Measurements from ENCODE around the gene INTS15. TPM values are rescaled to one million over a fixed set of nuclear protein-coding genes. Genes with fewer than 3 reads are reported as not detected.

Gene INTS15
- polyA plus RNA-seq, 1 donor (not counting 4 experiments of a cell fraction or from before 2014, with no cell fraction given): 11.9 TPM

DNA sequence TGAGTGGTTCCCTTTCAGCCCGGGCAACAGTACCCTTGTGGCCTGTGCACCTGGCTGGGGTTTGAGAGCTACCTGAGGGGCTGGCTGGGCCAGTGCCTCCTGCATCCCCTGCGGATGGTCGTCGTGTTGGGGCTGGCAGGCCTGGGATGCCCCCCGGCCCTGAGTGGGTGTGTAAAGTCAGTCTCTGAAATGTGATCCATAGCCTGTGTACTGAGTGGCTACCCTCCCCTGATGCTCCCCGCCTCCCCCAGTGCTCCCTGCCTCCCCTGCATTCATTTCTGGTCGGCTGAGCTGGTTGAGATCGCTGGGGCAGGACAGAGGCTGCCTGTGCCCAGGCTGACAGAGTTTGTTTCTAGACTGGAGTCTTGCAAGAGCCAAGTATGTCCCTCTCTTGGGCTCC lies 56.6 kb downstream of the INTS15 start:
- Histone ChIP-seq H3K4me1 (ENCODE audit: control insufficient read depth, extremely low read depth, insufficient read depth, low read length) (no peaks in the 10 kb centered on the region), H3K9ac (ENCODE audit: control insufficient read depth, extremely low read depth, insufficient read depth, low read length) (no peak overlapping the region), H3K79me2 (ENCODE audit: control insufficient read depth, insufficient read depth, low read length) (no peaks in the 10 kb centered on the region), H3K27me3 (ENCODE audit: control insufficient read depth, extremely low read depth, insufficient read depth, low read length) (no peaks in the 10 kb centered on the region), H3K27ac (ENCODE audit: control insufficient read depth, insufficient read depth, low read length) (no peak overlapping the region), H3K36me3 (ENCODE audit: control insufficient read depth in 2 of 2, extremely low read depth in 1 of 2, insufficient read depth in 2 of 2, low read length in 2 of 2) (peaks cover 19 to 29% of the 10 kb centered on the region in 2 experiments), H3K4me2 (ENCODE audit: control insufficient read depth, extremely low read depth, insufficient read depth, low read depth, low read length) (no peak overlapping the region), H3K4me3 (ENCODE audit: control insufficient read depth in 2 of 3, extremely low read depth in 1 of 3, insufficient read depth in 2 of 3, low read depth in 1 of 3, low read length in 3 of 3) (no peak overlapping the region), H3K9me3 (ENCODE audit: control insufficient read depth, low read depth, low read length) (no peaks in the 10 kb centered on the region), H2AFZ (ENCODE audit: control insufficient read depth, low read length) (no peak overlapping the region), H4K20me1 (ENCODE audit: control insufficient read depth, extremely low read depth, insufficient read depth, low read length) (no peaks in the 10 kb centered on the region), H3K9me1 (ENCODE audit: control insufficient read depth, extremely low read depth, insufficient read depth, low read length) (no peaks in the 10 kb centered on the region)
- TF ChIP-seq, protein P1, sequence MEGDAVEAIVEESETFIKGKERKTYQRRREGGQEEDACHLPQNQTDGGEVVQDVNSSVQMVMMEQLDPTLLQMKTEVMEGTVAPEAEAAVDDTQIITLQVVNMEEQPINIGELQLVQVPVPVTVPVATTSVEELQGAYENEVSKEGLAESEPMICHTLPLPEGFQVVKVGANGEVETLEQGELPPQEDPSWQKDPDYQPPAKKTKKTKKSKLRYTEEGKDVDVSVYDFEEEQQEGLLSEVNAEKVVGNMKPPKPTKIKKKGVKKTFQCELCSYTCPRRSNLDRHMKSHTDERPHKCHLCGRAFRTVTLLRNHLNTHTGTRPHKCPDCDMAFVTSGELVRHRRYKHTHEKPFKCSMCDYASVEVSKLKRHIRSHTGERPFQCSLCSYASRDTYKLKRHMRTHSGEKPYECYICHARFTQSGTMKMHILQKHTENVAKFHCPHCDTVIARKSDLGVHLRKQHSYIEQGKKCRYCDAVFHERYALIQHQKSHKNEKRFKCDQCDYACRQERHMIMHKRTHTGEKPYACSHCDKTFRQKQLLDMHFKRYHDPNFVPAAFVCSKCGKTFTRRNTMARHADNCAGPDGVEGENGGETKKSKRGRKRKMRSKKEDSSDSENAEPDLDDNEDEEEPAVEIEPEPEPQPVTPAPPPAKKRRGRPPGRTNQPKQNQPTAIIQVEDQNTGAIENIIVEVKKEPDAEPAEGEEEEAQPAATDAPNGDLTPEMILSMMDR (optimal IDR thresholded peaks at IDR 0.05 in 1 of 3, IDR thresholded peaks at IDR 0.05 in 1 of 3, conservative IDR thresholded peaks at IDR 0.05 in 1 of 3; ENCODE audit: extremely low read depth in 1 of 3, insufficient read depth in 2 of 3, low read length in 3 of 3): no peak
- no peak for TF ChIP-seq EZH2 (IDR thresholded peaks at IDR 0.05; ENCODE audit: low read length)
- no peak for FAIRE-seq
- dilution Hi-C loops (cut with MboI; ENCODE audit: extremely low pct_ligation_motif_present, low sequenced_read_pairs): no loop called here
- DNase-seq (ENCODE audit: low read depth, low spot score): no peak

DNA sequence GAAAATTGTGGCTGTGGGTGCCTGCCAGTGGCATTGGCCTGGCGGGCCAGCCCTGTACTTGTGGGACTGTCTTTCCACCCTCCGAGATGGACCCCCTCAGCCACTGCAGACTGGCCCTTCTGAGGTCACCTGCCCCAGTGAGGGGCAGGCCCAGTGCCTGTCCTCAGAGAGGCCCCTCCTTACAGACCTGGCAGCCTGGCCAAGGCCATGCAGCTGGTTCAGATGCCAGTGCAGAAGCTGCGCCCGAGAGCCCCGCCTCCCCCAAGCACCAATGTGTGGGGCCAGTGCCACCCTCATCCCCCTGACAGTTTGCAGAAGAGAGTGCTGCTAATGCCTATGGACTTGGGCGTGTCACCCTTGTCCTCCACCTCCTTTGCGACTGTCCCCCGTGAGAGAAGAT lies 57.3 kb downstream of the INTS15 start:
- Histone ChIP-seq H3K9me1 (ENCODE audit: control insufficient read depth, extremely low read depth, insufficient read depth, low read length) (no peaks in the 10 kb centered on the region), H3K27ac (ENCODE audit: control insufficient read depth, insufficient read depth, low read length) (no peak overlapping the region), H3K27me3 (ENCODE audit: control insufficient read depth, extremely low read depth, insufficient read depth, low read length) (no peaks in the 10 kb centered on the region), H3K36me3 (ENCODE audit: control insufficient read depth in 2 of 2, extremely low read depth in 1 of 2, insufficient read depth in 2 of 2, low read length in 2 of 2) (peaks cover 15 to 24% of the 10 kb centered on the region in 2 experiments), H3K4me2 (ENCODE audit: control insufficient read depth, extremely low read depth, insufficient read depth, low read depth, low read length) (no peak overlapping the region), H2AFZ (ENCODE audit: control insufficient read depth, low read length) (no peak overlapping the region), H3K4me3 (ENCODE audit: control insufficient read depth in 2 of 3, extremely low read depth in 1 of 3, insufficient read depth in 2 of 3, low read depth in 1 of 3, low read length in 3 of 3) (no peak overlapping the region), H3K9me3 (ENCODE audit: control insufficient read depth, low read depth, low read length) (no peaks in the 10 kb centered on the region), H3K79me2 (ENCODE audit: control insufficient read depth, insufficient read depth, low read length) (no peaks in the 10 kb centered on the region), H4K20me1 (ENCODE audit: control insufficient read depth, extremely low read depth, insufficient read depth, low read length) (no peaks in the 10 kb centered on the region), H3K9ac (ENCODE audit: control insufficient read depth, extremely low read depth, insufficient read depth, low read length) (no peak overlapping the region), H3K4me1 (ENCODE audit: control insufficient read depth, extremely low read depth, insufficient read depth, low read length) (no peaks in the 10 kb centered on the region)
- no peak for DNase-seq (ENCODE audit: low read depth, low spot score)
- dilution Hi-C loops (cut with MboI; ENCODE audit: extremely low pct_ligation_motif_present, low sequenced_read_pairs): no loop called here
- TF ChIP-seq EZH2 (IDR thresholded peaks at IDR 0.05; ENCODE audit: low read length): no peak
- TF ChIP-seq, protein P1 (optimal IDR thresholded peaks at IDR 0.05 in 1 of 3, IDR thresholded peaks at IDR 0.05 in 1 of 3, conservative IDR thresholded peaks at IDR 0.05 in 1 of 3; ENCODE audit: extremely low read depth in 1 of 3, insufficient read depth in 2 of 3, low read length in 3 of 3): no peak
- no peak for FAIRE-seq
